Measurements from ENCODE around the gene RAB7A. TPM values are rescaled to one million over a fixed set of nuclear protein-coding genes. Genes with fewer than 3 reads are reported as not detected.

RAB7A gene
- total and polyA plus RNA-seq, 4 experiments from 2014 or later, result 141 to 269 (median 168) TPM

- H3K27ac Mint-ChIP-seq, result no peak overlapping the region
- no peak overlapping the region for H3K4me3 ChIP-seq (ENCODE audit: low read length in 2 of 2)
- H3K27me3 Mint-ChIP-seq, result no peaks in the 10 kb centered on the region
- H3K36me3 ChIP-seq (ENCODE audit: insufficient read depth, low read length), result no peaks in the 10 kb centered on the region
- H3K4me1 Mint-ChIP-seq, result no peaks in the 10 kb centered on the region
- no peaks in the 10 kb centered on the region for H3K27me3 ChIP-seq (ENCODE audit: insufficient read depth, low read length)
- peaks cover 0 to 30% (median 24%) of the 10 kb centered on the region in 8 donors for H3K9me3 Mint-ChIP-seq
- ChIA-PET CTCF (ENCODE audit: partially characterized antibody) (interaction anchor here (0.9 kb wide), 1 partner anchor 353 kb away, joined by 3 read pairs; no protein-coding TSS in a partner anchor), POLR2A (ENCODE audit: partially characterized antibody) (no interaction called here)
- H3K36me3 Mint-ChIP-seq, result peaks cover 2 to 14% of the 10 kb centered on the region in 2 donors
- intact Hi-C loops (cut with micrococcal nuclease), result no loop called here
- H3K4me1 ChIP-seq (ENCODE audit: insufficient read depth, low read length), result no peaks in the 10 kb centered on the region
- H3K27ac ChIP-seq (ENCODE audit: low read depth, low read length), result no peak overlapping the region
- no peak for DNase-seq
- H3K9me3 ChIP-seq (ENCODE audit: control insufficient read depth in 1 of 2, low read length in 2 of 2), result peaks cover 0 to 24% of the 10 kb centered on the region in 2 donors
- H3K4me3 Mint-ChIP-seq, result no peak overlapping the region
Observed at GRCh38 chr3:128863560-128863959, 137.6 kb downstream of the RAB7A start.

Other genes with a start within 250 kb of the RAB7A start
- not detected for gene GATA2, start 233.0 kb upstream of the RAB7A start, total RNA-seq
- gene GATA2, start 233.0 kb upstream of the RAB7A start, polyA plus RNA-seq, result not detected
- gene RPN1, start 75.4 kb upstream of the RAB7A start, total RNA-seq, result 100 to 1,000 TPM; 121 to 127 TPM
- 100 to 1,000 TPM; 249 to 320 TPM for gene RPN1, start 75.4 kb upstream of the RAB7A start, polyA plus RNA-seq
- gene ACAD9, start 153.4 kb downstream of the RAB7A start, total RNA-seq, result 10 to 100 TPM; 54.9 to 62.2 TPM
- gene ACAD9, start 153.4 kb downstream of the RAB7A start, polyA plus RNA-seq, result 10 to 100 TPM; 12.9 to 20.7 TPM

All from CD4-positive, alpha-beta memory T cell (primary cell).